ENCODE measurements around the gene MDM2.
"Not testable (repeated sequence)": the region's sequence is repeated elsewhere in the genome, so short reads cannot be mapped to it uniquely, and the experiment has no call there.

MDM2 gene

DNA sequence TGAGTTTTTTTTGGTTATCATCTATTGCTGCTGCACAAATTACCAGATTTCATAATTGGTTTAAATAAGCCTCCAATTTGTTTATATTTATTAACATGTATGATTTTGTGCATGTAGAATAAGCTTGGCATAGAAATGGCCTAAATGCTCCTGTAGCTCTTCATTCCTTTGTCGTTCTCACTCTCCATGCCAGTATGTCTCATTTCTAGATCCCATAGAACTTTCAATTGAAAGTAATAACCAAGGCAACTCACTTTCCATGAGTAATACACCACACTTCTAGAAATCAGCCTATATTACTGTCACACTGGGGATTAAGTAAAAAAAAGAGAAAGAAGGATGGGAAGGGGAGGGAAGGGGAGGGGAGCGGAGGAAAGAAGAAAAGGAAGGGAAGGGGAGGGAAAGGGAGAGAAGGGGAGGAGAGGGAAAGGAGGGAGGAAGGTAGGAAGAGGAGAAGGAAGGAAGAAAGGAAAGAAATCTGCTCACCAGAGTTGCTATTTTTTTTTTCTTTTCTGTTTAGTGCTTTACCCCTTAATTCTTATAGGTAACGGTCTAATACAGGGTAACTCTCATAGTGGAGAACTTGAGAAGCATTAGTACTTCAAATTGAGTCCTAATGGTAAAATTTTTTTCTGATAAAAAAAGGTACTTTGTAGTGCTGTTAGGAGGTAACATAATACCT lies 45.6 kb downstream of the MDM2 start:
- no peak for DNase-seq (ENCODE audit: low read depth)

DNA sequence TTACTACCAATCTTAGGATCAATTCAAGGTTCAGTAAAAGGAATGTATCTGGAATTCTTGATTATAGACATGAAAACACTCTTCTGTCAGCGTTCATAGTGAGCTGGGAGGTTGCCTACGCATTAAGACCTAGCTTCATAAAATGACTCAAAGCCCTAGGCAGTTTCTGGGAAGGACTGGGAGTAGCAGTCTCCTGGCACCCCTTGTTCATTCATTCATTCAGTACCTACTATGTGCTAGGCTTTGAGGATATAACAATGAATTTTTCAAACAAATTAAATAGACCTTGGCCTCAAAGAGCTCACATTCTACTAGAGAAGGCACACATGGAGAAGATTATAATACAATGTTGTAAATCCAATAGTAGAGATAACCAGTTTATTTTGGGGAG lies 46.1 kb downstream of the MDM2 start:
- DNase-seq (ENCODE audit: low read depth): no peak

DNA sequence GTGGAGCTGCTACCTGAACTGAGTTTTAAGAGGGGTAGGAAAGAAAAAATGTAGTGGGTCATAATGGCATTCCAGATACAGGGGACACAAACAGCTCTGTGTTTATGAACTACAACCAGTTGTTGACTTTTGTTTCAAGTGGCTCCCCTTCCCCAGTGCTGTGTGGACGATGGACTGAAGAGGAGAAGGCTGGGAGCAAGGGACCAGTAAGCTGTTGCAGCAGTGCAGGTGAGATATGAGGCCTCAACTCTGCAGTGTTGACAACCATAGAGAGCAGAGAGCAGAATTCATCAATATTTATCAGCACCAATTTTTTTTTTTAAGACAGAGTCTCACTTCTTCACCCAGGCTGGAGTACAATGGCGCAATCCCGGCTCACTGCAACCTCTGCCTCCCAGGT lies 46.6 kb downstream of the MDM2 start:
- DNase-seq (ENCODE audit: low read depth): no peak

DNA sequence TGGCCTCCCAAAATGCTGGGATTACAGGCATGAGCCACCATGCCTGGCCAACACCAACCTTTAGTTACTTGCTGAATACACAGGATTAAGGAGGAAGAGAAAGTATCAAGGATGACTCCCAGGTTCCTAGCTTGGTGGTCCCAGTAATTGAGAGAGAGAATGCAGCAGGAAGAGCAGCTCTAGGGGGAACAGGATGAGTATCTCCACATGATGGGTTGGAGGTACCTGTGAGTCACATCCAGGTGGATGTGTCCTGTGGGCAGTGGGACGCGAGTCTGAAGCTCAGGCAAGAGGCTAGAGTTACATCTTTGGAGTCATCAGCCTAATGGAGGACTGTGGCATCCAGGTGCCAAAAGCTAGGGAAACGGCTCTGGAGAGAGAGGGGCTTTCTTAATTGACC lies 47.1 kb downstream of the MDM2 start:
- no peak for DNase-seq (ENCODE audit: low read depth)

DNA sequence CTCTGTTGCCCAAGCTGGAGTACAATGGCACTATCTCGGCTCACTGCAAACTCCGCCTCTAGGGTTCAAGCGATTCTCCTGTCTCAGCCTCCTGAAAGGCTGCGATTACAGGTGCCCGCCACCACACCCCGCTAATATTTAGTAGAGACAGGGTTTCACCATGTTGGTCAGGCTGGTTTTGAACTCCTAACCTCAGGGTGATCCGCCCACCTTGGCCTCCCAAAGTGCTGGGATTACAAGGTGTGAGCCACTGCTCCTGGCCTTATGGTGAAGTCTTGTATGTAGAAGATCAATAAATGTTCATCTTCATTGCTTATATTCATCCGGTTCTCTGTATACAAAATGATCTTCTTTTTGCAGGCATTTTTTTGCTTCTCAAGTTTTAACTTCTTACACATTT lies 47.8 kb downstream of the MDM2 start:
- DNase-seq (ENCODE audit: low read depth): no peak

DNA sequence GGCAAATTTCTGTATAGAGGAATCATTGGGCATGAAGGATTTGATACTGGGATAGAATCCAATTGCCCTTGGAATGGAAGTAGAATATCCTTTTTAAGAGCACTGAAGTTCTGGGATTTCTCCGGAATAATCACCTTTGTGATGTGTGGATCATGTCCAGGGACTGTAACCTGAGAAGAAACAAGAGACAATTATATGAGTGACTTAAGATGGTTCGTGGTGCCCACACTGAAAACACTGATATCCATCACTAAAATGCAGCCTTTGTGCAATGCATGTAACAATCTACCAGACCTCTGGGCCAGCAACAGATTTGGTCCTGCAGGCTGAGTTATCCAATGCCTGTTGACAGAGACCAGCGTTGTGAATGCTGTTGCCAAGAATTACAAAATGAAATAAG lies 48.5 kb downstream of the MDM2 start:
- DNase-seq (ENCODE audit: low read depth): no peak

DNA sequence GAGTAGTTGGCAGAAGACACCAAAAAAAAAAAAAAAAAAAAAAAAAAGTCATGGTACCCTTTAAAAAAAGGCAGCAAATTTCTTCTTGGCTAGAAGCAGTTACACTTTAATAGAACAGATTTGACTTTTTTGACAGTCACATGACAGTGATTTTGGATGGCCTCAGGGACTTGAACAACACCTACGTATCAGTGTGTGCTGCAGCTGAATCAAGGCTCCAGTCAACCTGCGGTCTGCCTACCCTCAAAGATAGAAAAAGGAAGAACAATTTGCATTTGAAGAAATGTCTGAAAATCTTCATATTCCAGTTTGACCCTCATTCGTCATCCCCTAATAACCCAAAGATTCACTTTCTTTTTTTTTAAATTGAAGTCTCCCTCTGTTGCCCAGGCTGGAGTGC lies 53.9 kb downstream of the MDM2 start:
- DNase-seq (ENCODE audit: low read depth): no peak

DNA sequence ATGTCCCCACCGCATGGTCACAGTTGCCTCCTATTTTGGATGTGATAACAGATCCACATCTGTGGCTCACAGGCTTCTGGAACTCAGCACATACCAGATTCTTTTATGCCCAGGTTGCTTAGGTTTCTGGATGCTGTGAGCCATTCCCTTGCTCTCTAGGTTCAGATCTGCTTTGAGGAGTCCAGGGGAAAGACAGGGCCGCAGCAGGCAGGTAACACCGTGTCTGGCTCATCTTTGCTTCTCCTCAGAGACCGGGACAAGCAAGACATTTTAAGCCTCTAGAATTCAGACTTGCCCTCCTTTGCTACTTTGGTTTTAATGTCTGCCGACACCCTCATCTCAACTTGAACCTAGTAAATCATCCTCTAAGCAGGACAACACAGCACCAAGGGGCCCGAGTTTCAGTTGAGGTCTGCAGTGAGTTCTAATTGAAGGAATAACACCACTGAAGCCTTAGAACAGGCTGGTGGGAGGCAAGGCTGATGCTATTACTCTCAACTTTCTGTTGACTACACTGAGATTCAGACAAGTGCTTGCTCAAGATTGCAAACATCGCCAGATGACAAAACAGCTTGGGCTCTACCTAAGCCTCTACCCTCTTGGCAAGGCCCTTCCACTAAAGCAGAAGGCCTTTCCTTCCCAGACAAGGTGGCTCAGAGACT lies 55.3 kb downstream of the MDM2 start:
- no peak for DNase-seq (ENCODE audit: low read depth)

DNA sequence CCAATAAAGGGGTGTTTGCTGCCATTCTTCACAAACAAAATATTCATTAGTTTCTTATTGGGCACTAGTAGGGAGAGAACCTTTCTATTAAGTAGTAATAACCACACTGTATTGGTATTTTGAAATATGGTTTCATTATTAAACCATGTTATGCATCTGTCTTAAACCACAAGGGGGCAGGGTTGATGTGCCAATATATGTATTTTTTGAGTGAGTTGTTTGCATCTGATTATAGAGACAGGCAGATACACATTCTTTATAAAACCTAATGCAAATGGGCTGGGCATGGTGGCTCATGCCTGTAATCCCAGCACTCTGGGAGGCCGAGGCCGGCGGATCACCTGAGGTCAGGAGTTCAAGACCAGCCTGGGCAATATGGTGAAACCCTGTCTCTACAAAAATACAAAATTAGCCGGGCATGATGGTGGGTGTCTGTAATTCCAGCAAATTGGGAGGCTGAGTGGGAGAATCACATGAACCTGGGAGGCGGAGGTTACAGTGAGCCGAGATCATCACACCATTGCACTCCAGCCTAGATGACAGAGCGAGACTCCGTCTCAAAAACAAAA lies 56.0 kb downstream of the MDM2 start:
- DNase-seq (ENCODE audit: low read depth): not testable (repeated sequence)

DNA sequence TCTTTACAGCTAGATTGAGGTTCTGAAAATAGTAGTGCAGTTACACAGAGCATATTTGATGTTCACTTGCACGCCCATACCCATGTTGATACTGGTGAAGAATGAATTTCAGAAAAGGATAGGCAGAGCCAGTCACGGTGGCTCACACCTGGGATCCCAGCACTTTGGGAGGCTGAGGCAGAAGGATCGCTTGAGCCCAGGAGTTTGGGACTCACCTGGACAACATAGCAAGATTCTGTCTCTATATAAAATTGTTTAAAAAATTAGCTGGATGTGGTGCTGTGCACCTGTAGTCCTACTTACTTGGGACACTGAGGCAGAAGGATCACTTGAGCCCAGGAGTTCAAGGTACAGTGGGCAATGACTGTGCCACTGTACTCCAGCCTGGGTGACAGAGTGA lies 56.6 kb downstream of the MDM2 start:
- DNase-seq (ENCODE audit: low read depth): no peak

DNA sequence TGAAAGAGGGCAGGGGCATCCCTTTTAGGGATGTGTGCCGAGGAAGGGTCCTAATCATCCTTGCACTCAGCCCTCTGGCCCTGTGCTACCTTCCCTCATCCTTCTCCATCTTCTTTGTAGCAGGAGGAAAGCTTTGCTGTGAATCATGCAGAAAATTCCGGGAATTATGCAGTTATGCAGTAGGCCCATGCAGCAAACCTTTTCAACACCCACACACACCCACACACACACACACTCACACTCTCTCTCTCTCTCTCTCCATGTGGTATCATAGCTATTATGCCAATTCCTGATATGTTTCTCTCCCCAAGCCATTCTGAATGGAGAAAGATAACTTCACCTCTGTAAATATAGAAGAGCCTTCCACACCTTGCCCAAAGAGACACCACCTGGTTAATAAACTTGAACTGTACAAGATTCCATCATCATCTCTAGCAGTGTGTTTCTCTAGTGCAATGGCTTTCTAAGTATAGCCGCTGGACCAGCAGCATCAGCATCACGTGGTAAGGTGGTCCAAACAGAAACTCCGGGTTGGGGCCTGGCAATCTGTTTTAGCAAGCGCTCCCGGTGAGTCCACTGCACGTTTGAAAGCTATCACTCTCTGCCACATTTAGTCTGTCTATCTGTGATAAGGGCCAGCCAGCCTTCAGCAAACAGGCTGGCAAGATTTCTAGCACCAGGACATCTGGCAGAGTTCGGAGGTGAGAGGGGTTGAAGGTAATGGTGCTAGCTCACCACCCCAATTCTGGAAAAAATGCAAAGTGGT lies 57.6 kb downstream of the MDM2 start:
- no peak for DNase-seq (ENCODE audit: low read depth)

DNA sequence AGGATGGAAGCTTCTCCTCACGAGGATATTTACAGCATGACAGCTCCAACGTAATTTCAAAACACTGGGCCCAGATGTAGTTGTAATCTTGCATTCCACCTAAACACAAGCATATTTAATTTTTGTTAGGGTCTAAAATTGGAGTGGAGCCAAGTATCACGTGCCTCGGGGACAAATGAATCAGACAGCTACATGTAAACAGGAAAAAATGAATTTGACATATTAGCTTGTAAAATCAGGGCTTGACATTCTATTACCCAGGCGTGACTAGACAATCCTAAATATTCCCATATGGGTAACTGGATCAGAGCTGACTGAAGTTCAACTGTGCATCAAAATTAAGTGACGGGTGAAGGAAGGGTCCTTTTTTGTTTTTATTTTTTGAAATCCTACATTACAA lies 59.0 kb downstream of the MDM2 start:
- no peak for DNase-seq (ENCODE audit: low read depth)

DNA sequence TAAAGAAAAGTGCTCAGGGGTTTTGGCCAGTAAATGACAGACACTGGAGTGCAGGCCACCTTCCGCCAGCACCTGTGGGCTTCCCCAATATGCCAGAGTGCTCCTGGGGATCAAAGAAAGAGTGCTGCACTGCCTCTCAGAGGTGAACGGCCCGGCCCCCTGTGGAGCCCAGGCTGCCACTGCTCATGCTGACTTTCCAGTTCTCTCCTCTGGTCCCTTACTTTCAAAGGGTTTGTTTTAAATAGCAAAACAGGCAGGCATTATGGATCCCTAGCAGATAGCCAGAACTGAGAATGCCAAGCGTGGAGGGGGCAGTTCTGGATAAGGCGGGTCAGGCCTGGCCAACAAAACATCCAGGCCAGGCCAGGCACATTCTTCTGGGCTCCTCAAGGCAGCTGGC lies 59.6 kb downstream of the MDM2 start:
- DNase-seq (ENCODE audit: low read depth): no peak

DNA sequence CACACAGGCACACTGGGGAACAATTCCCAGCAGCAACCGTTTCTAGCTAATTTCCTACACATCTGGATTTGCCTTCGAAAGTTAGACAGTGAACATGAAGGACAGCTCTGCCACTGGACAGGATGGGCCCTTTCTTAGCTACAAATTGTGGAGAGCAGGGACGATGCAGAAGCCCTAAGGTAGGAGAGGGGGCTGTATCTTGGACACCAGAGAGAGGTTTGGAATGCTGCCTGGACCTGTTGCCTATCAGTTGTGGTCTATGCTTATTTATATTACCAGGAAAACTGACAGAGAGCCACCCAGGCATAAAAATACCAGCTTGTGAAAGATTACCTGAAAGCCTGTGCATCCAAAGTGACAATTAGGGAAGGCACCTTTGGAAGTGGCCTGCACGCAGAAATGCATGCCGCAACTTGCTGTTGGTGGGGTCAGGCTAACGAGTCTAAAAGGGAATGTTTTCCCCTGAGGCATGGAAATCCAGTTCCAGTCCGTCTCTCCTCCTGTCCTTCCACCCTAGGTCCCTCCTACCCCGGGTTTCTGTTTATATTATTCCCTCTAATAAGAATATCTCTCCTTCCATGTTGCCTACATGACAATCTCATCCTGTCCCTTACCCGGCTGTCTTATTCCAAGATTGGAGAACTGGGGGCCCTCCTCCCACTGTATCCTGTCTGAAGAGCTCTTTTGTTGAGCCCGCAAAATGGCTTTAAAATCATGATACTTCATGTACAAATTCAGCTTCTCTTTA lies 60.2 kb downstream of the MDM2 start:
- DNase-seq (ENCODE audit: low read depth): no peak

DNA sequence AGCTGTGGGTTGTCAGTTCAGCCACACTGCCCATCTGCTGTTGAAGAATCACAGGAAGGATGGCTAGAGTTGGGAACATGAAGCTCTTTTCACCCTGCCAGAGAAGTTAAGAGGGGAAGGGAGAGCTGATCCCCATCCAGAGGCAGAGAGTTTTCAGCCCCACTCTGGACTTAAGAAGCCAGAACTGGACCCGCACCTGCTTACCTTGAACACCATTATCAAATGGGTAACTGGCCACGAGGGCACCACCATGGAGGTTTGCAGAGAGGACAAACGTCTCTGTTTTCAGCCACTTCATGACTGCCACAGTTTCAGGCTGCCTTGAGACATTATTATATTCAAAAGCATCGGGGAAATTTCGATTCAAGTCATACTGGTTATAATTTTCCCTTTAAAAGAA lies 62.0 kb downstream of the MDM2 start:
- no peak for DNase-seq (ENCODE audit: low read depth)

DNA sequence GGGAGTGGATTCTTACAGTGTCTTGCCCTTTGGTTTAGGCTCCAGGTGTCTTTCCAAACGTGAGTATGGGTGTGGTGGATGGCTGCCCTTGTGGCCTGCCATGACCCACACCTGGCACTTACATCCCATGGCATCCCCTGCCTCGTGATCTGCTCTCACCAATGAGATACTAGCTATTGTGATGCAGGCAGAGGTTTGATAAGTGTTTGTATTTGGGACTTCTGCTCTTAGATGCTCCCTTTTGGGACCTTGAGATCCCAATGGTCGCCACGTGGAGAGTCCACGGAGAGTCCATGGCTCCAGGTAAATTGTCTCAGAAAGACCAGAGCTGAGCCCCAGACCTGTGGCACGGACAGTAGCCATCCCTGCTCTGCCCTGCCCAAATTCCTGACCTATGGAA lies 62.5 kb downstream of the MDM2 start:
- no peak for DNase-seq (ENCODE audit: low read depth)

DNA sequence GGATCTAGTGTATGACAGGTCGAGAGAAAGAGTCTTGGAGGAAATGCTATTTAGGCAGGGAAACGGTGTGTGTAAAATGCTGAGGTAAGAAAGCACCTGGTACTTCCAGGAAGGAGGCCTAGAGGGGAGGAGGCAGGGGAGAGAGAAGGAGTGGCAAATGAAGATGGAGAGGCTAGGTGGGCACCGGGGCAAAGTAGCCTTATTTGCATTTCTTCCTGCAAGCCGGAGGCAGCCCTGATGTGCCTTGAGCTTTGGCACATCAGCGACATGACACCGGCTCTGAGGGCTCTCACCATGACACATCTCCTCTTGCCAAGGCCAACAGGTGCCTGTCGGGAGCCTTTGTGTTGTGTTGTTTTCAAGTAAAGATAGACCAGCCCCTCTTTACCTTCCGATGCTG lies 63.4 kb downstream of the MDM2 start:
- no peak for DNase-seq (ENCODE audit: low read depth)

DNA sequence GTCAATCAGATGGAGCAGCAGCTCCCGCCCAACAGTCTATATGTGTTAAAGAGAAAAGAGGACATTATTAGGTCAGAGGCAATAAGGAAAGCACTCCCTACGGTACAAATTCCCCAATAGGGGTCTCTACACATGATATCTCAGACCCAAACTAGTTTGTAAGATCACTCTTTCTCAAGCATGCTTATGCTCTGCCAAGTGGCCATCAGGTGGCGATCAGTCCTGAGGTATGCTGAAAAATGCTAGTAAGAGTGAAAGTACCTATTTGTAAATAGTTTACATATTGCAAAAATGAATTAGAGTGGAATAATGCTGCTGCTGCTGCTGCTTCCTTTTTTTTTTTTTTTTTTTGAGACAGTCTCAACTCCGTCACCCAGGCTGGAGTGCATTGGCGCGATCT lies 63.9 kb downstream of the MDM2 start:
- DNase-seq (ENCODE audit: low read depth): no peak

DNA sequence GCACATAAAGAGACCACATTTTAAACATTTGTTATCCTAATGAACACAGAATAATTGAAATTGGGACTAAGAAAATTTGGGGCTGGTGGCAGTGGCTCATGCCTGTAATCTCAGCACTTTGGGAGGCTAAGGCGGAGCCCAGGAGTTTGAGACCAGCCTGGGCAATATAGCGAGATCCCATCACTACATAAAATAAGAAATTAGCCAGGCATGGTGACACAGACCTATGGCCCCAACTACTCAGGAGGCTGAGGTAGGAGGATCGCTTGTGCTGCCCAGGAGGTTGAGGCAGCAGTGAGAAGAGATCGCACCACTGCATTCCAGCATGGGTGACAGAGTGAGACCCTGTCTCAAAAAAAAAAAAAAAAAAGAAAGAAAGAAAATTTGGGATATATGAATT lies 65.3 kb downstream of the MDM2 start:
- no peak for DNase-seq (ENCODE audit: low read depth)

DNA sequence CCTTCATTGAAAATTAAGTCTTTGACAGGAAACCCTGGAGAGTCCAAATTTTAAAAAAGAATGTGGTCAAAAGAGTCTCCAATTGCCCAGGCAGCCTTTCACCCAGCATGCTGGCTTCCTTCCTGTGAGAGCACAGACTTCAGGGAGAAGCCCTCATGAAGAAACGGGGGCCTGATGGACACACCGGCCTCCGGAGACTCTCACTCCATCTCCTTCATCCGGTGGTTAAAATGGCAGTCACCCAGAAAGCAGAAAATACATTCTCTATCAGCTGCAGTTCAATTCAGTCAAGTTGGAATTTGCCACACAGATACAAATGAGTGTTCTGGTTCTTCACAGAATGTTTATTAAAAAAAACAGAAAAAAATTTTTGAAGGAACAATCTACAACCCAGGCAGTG lies 68.5 kb downstream of the MDM2 start:
- no peak for DNase-seq (ENCODE audit: low read depth)

DNA sequence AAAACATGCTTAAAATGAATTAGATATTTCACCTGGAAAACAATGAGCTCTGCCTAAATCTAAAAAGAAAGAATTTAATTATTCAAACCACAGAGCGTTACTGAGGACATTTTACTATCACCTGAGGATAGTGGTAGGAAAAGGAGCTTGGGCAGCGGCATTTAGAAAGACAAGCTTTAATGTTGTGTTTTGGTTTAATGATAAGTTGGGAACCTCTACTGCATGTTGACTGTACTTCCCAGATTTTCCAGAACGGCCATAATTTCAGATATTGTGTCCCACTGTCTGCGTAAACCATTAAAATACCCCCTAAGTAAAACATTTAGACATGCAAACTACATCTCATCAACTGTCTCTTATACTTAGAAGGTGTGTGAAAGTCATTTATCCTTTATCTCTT lies 69.6 kb downstream of the MDM2 start:
- no peak for DNase-seq (ENCODE audit: low read depth)

DNA sequence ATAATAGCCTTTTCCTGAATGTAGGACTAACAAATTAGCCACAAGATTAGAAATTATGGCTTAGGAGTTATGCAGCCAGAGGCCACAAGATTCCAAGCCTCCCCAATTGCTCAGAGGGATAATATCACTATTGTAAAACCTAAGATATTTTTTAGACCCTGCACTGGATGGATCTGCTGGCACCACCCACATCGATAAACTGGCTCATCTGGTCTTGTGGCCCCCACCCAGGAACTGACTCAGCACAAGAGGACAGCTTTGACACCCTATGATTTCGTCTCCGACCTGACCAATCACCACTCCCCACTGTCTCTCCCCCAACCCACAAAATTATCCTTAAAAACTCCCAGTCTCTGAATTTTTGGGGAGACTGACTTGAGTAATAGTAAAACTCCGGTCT lies 70.3 kb downstream of the MDM2 start:
- DNase-seq (ENCODE audit: low read depth): no peak
